ENCODE results near the gene LDLRAD2. TPM values are rescaled to one million over a fixed set of nuclear protein-coding genes. Genes with fewer than 3 reads are reported as not detected.

LDLRAD2 gene
- total and polyA plus RNA-seq, 9 of the 15 experiments (the other 6 are each of a cell fraction or from before 2014, with no cell fraction given) = 0.45 to 0.48 TPM; not detected in 7

- Histone ChIP-seq H3K4me3 (no peak overlapping the region), H3K79me2 (ENCODE audit: control insufficient read depth, insufficient read depth, low read length) (no peaks in the 10 kb centered on the region), H3K4me2 (ENCODE audit: insufficient read depth, low read length) (no peak overlapping the region), H3K9ac (ENCODE audit: insufficient read depth in 1 of 2, low read depth in 2 of 2, low read length in 2 of 2) (no peak overlapping the region), H3K9me1 (ENCODE audit: control insufficient read depth, insufficient read depth, low read length) (peaks cover 5% of the 10 kb centered on the region), H3K36me3 (ENCODE audit: control insufficient read depth, insufficient read depth, low read length) (peaks cover 96% of the 10 kb centered on the region; the same call in 2 of the 3 replicates), H3K27me3 (ENCODE audit: control insufficient read depth in 2 of 2, insufficient read depth in 2 of 2, low read length in 2 of 2) (no peaks in the 10 kb centered on the region), H3K27ac (ENCODE audit: extremely low read depth, low read depth, low read length) (no peak overlapping the region), H2AFZ (ENCODE audit: low read depth, low read length) (no peak overlapping the region), H3K9me3 (replicated peaks; ENCODE audit: control insufficient read depth, insufficient read depth, low read depth, low read length) (peaks cover 9% of the 10 kb centered on the region), H4K20me1 (replicated peaks; ENCODE audit: control insufficient read depth, insufficient read depth, low read length) (no peaks in the 10 kb centered on the region; the same call in 1 of the 2 replicates), H3K4me1 (replicated peaks in 1 of 2; ENCODE audit: control insufficient read depth in 2 of 2, insufficient read depth in 2 of 2, low read length in 2 of 2) (peaks cover 0 to 20% of the 10 kb centered on the region in 2 experiments; a peak in 1 of 5 replicates)
- intact Hi-C loops (cut with micrococcal nuclease) (no loop called here), in situ Hi-C loops (cut with MboI) (no loop called here)
- FAIRE-seq (no peak), DNase-seq (ENCODE audit: extremely low read depth in 1 of 4, low spot score in 3 of 4) (no peak), ATAC-seq (no peak)
- CTCF ChIA-PET (ENCODE audit: low intra/inter-chr PET ratio) = no interaction called here
- POLR2A ChIA-PET = interaction anchor here (1.0 kb wide), 1 partner anchor 11 kb away, joined by 3 read pairs; no protein-coding TSS in a partner anchor
- no peak for TF ChIP-seq NR2F6 (CRISPR knock-in tag; IDR thresholded peaks at IDR 0.05)
- TF ChIP-seq RBM22 (IDR thresholded peaks at IDR 0.05; ENCODE audit: low read depth, low read length, poor library complexity, severe bottlenecking) = peak; percentile 31
- TF ChIP-seq POLR2G (IDR thresholded peaks at IDR 0.05; ENCODE audit: low read depth, low read length) = peak; percentile 52; the same call in 1 of the 2 replicates
- BruUV-seq (replicated peaks) = no TSS peak
- 95% methylated on average over 14 of the region's 16 CpGs for WGBS (ENCODE audit: insufficient coverage, low coverage, missing lambda C conversion rate)
Observed at GRCh38 chr1:21834666-21835065, 22.6 kb downstream of the LDLRAD2 start.

- in situ Hi-C loops (cut with MboI) = no loop called here
- POLR2A ChIA-PET = interaction anchor here (0.9 kb wide), 1 partner anchor 15 kb away, joined by 3 read pairs; no protein-coding TSS in a partner anchor
- no peak for FAIRE-seq
Observed at GRCh38 chr1:21836010-21836409, 23.9 kb downstream of the LDLRAD2 start.

More at GRCh38 chr1:21836010-21836409, 23.9 kb downstream of the LDLRAD2 start:
- ATAC-seq (no peak), DNase-seq (ENCODE audit: extremely low read depth in 1 of 4, low spot score in 3 of 4) (no peak)
- Histone ChIP-seq H4K20me1 (replicated peaks; ENCODE audit: control insufficient read depth, insufficient read depth, low read length) (no peaks in the 10 kb centered on the region; the same call in 1 of the 2 replicates), H3K27ac (ENCODE audit: extremely low read depth, low read depth, low read length) (no peak overlapping the region), H3K4me2 (ENCODE audit: insufficient read depth, low read length) (no peak overlapping the region), H3K27me3 (ENCODE audit: control insufficient read depth in 2 of 2, insufficient read depth in 2 of 2, low read length in 2 of 2) (no peaks in the 10 kb centered on the region), H3K9me1 (ENCODE audit: control insufficient read depth, insufficient read depth, low read length) (peaks cover 5% of the 10 kb centered on the region), H2AFZ (ENCODE audit: low read depth, low read length) (no peak overlapping the region), H3K9ac (ENCODE audit: insufficient read depth in 1 of 2, low read depth in 2 of 2, low read length in 2 of 2) (no peak overlapping the region), H3K4me1 (replicated peaks in 1 of 2; ENCODE audit: control insufficient read depth in 2 of 2, insufficient read depth in 2 of 2, low read length in 2 of 2) (peaks cover 0 to 11% of the 10 kb centered on the region in 2 experiments; a peak in 1 of 5 replicates), H3K79me2 (ENCODE audit: control insufficient read depth, insufficient read depth, low read length) (no peaks in the 10 kb centered on the region), H3K36me3 (ENCODE audit: control insufficient read depth, insufficient read depth, low read length) (peaks cover 91% of the 10 kb centered on the region; the same call in 2 of the 3 replicates), H3K9me3 (replicated peaks; ENCODE audit: control insufficient read depth, insufficient read depth, low read depth, low read length) (peaks cover 9% of the 10 kb centered on the region), H3K4me3 (no peak overlapping the region)
- no peak for TF ChIP-seq MITF (IDR thresholded peaks at IDR 0.05)
- no peak for TF ChIP-seq ZFPM2 (CRISPR knock-in tag; IDR thresholded peaks at IDR 0.05)
- TF ChIP-seq ZNF239 (CRISPR knock-in tag; IDR thresholded peaks at IDR 0.05) = no peak
- TF ChIP-seq PHF8 (IDR thresholded peaks at IDR 0.05; ENCODE audit: borderline replicate concordance, low read length) = no peak
- TF ChIP-seq CCAR2 (IDR thresholded peaks at IDR 0.05; ENCODE audit: low read depth, low read length) = no peak
- no peak for TF ChIP-seq TCF7L2 (IDR thresholded peaks at IDR 0.05; ENCODE audit: low read depth, low read length)
- TF ChIP-seq NFE2L1 (tag; IDR thresholded peaks at IDR 0.05; ENCODE audit: borderline replicate concordance, low read depth) = no peak
- no peak for TF ChIP-seq MYC (IDR thresholded peaks at IDR 0.05; ENCODE audit: low read depth, low read length)
- no peak for TF ChIP-seq MYC (CRISPR knock-in tag; IDR thresholded peaks at IDR 0.05; ENCODE audit: borderline replicate concordance, low read depth)
- no peak for TF ChIP-seq MLX (CRISPR knock-in tag; conservative IDR thresholded peaks at IDR 0.05)
- no TSS peak for BruUV-seq (replicated peaks)
- intact Hi-C loops (cut with micrococcal nuclease) = no loop called here
- CTCF ChIA-PET (ENCODE audit: low intra/inter-chr PET ratio) = no interaction called here
- WGBS (ENCODE audit: insufficient coverage, low coverage, missing lambda C conversion rate) = 98% methylated on average over 4 of the region's 4 CpGs

Measured in K562 (cell line).